H1 (cell line): Measurements from ENCODE around the gene WDR48. TPM values are rescaled to one million over a fixed set of nuclear protein-coding genes. Genes with fewer than 3 reads are reported as not detected.

ENCODE experiments used
- CEBPB ChIP-seq: IDR thresholded peaks from 2 replicates; pipeline ENCODE4 v1.6.1; 2012; ENCODE audit warnings: low read depth, low read length
- CHD2 ChIP-seq: IDR thresholded peaks from 2 replicates; pipeline ENCODE4 v1.6.1; 2012; ENCODE audit warnings: low read length, improper control_type of control experiment
- CHD7 ChIP-seq: fragments of 300-600 bp; sonication (generic); IDR thresholded peaks from 2 replicates; pipeline ENCODE4 v1.7.1; 2012; ENCODE audit warnings: low read length, moderate library complexity, mild to moderate bottlenecking, inconsistent platforms; ENCODE audit not compliant: insufficient replicate concordance
- CTBP2 ChIP-seq: IDR thresholded peaks from 2 replicates; pipeline ENCODE4 v1.7.0; 2011; ENCODE audit warnings: borderline replicate concordance, mild to moderate bottlenecking, moderate library complexity, mixed read lengths, low read length; ENCODE audit not compliant: insufficient read depth, insufficient read length
- FOSL1 ChIP-seq: IDR thresholded peaks from 2 replicates; pipeline ENCODE4 v1.6.1; 2011; ENCODE audit warnings: mild to moderate bottlenecking, low read depth, low read length, moderate library complexity; ENCODE audit not compliant: insufficient read depth
- KDM1A ChIP-seq: fragments of 200-600, 300-600 bp; sonication (generic); IDR thresholded peaks from 2 replicates; pipeline ENCODE4 v1.7.1; 2016; ENCODE audit warnings: mild to moderate bottlenecking, low read length, borderline replicate concordance
- KDM4A ChIP-seq: IDR thresholded peaks from one replicate; pipeline ENCODE4 v1.7.1; 2012; ENCODE audit warnings: low read depth, mild to moderate bottlenecking, moderate library complexity, low read length, inconsistent platforms; ENCODE audit not compliant: severe bottlenecking
- MAX ChIP-seq: IDR thresholded peaks from 2 replicates; pipeline ENCODE4 v1.6.1; 2012; ENCODE audit warnings: inconsistent platforms
- SP1 ChIP-seq: IDR thresholded peaks from 2 replicates; pipeline ENCODE4 v1.6.1; 2011; ENCODE audit warnings: low read depth, low read length
- TAF7 ChIP-seq: optimal IDR thresholded peaks from 2 replicates; pipeline ENCODE3; 2011; ENCODE audit warnings: low read depth, mild to moderate bottlenecking, inconsistent platforms, low read length, moderate library complexity, borderline replicate concordance
- polyA plus RNA-seq, 7 experiments: library from polyadenylated mRNA; depleted of rRNA in 3 of 7; stranded (reverse) in 5 of 7; unstranded in 2 of 7; fragments of >200 nt in 5 of 7; fragments of 200-250 nt in 2 of 7; gene quantifications; 1 replicate in 5 of 7; 2 replicates in 1 of 7; 4 replicates in 1 of 7; pipeline versions ENCODE4 v1.2.1 to v1.2.3, GENCODE V29; 2011 to 2013; ENCODE audit warnings: missing spikeins in 2 of 7, mixed read lengths in 2 of 7
- total RNA-seq: library from RNA; stranded (reverse); fragmentation: NEBNext Ultra II Directional; extraction: Animal tissue kit (Norgen Biotek cat#: 25700); gene quantifications from 2 replicates; pipeline ENCODE4 v1.2.1, GENCODE V29; 2021
- TF ChIP-seq, protein P1 (sequence below): IDR thresholded peaks from 2 replicates; pipeline ENCODE4 v1.6.1; 2011; ENCODE audit warnings: low read length, improper control_type of control experiment

WDR48 gene
- total and polyA plus RNA-seq, 2 of the 8 experiments (the other 6 are each of a cell fraction or from before 2014, with no cell fraction given) = 21.2 to 54.1 TPM

GRCh38 chr3:39015418-39015817, 36.4 kb upstream of the WDR48 start (continued):
- no peak for TF ChIP-seq CHD7
- TF ChIP-seq KDM4A = no peak
- TF ChIP-seq CEBPB = no peak
- no peak for TF ChIP-seq TAF7
- no peak for TF ChIP-seq SP1
- TF ChIP-seq CTBP2 = no peak
- TF ChIP-seq KDM1A = no peak
- TF ChIP-seq MAX = no peak
- no peak for TF ChIP-seq FOSL1
- TF ChIP-seq, protein P1, sequence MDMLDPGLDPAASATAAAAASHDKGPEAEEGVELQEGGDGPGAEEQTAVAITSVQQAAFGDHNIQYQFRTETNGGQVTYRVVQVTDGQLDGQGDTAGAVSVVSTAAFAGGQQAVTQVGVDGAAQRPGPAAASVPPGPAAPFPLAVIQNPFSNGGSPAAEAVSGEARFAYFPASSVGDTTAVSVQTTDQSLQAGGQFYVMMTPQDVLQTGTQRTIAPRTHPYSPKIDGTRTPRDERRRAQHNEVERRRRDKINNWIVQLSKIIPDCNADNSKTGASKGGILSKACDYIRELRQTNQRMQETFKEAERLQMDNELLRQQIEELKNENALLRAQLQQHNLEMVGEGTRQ = no peak
- TF ChIP-seq CHD2 = no peak
